Glomerular visceral epithelial cell (primary cell): ENCODE measurements around the gene ARHGAP45.

Experiments used
- DNase-seq: peaks from one replicate; pipeline ENCODE4 v3.0.0-alpha.2; 2016; ENCODE audit errors: extremely low spot score

ARHGAP45 gene

GRCh38 chr19:1055028-1055425, 11.9 kb upstream of the ARHGAP45 start:
- no peak for DNase-seq

GRCh38 chr19:1055886-1056620, 10.9 kb upstream of the ARHGAP45 start:
- DNase-seq: no peak

GRCh38 chr19:1057176-1057855, 9.7 kb upstream of the ARHGAP45 start:
- no peak for DNase-seq

- no peak for DNase-seq
Measured at GRCh38 chr19:1058112-1058511, 8.9 kb upstream of the ARHGAP45 start.

GRCh38 chr19:1060689-1061088, 6.3 kb upstream of the ARHGAP45 start:
- no peak for DNase-seq

- no peak for DNase-seq
Measured at GRCh38 chr19:1061987-1062386, 5.0 kb upstream of the ARHGAP45 start.

GRCh38 chr19:1062387-1063029, 4.5 kb upstream of the ARHGAP45 start:
- DNase-seq: no peak

GRCh38 chr19:1063030-1063908, 3.7 kb upstream of the ARHGAP45 start:
- DNase-seq: no peak

GRCh38 chr19:1063909-1064660, 2.9 kb upstream of the ARHGAP45 start:
- DNase-seq: no peak

GRCh38 chr19:1064661-1065605, 2.0 kb upstream of the ARHGAP45 start:
- DNase-seq: peak; percentile 65

- peak; percentile 45 for DNase-seq
Measured at GRCh38 chr19:1065606-1066109, 1.3 kb upstream of the ARHGAP45 start.

GRCh38 chr19:1066251-1066747, 668 bp upstream of the ARHGAP45 start:
- DNase-seq: no peak

GRCh38 chr19:1067341-1067957, 482 bp downstream of the ARHGAP45 start:
- no peak for DNase-seq

GRCh38 chr19:1068009-1069001, 1.3 kb downstream of the ARHGAP45 start:
- no peak for DNase-seq

- DNase-seq: no peak
Measured at GRCh38 chr19:1069009-1069779, 2.2 kb downstream of the ARHGAP45 start.

GRCh38 chr19:1070576-1070930, 3.6 kb downstream of the ARHGAP45 start:
- no peak for DNase-seq
